ENCODE measurements around the gene LIPT2.
"Not testable (repeated sequence)": the region's sequence is repeated elsewhere in the genome, so short reads cannot be mapped to it uniquely, and the experiment has no call there.

Gene LIPT2

DNA sequence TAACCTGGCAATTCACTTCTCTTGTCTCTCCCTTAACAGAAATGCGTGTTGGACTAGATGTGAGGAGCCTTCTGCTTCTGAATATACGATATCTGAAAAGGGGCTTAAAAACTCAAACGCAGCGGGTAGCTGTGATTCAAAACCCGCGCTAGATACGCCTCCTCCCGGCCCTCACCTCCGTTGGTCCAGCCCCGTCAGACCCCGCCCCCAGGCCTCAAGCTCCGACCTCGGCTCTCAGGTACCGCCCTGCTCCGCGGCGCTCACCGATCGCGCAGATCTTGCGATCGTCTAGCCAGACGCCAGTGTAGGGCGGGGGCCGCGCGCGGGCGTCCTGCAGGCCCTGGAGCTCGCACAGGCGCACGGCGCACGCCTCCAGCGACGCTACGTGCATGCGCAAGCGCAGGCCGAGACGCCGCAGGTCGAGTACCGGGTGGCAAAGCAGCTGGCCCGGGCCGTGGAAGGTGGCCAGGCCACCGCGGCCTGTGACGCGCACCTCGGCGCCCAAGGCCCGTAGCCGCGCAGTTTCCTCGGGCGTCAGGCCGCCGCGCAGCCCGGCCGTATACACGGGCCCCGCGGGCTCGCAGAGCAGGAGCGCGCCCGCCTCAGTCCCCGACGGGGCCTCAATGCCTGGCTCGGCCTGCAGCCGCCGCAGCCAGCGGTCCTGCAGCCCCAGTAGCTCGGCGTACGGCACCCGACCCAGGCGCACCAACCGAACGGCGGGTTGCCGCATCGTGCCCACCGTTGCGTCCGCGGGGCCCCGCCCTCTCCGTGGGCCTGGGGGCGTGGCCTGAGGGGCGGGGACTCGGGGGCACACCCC is at the start of gene LIPT2:
Gene LIPT2, minus strand, starts transcription at position 751 of the 817 bp plus-strand sequence. Its CDS starts 21 bp downstream, at position 730.
- DNase-seq (ENCODE audit: low read depth in 3 of 3): peak; percentile 95 to 97 (median 97)

- DNase-seq (ENCODE audit: low read depth in 3 of 3): no peak
Observed at GRCh38 chr11:74541466-74541865, 47.9 kb upstream of the LIPT2 start.

DNA sequence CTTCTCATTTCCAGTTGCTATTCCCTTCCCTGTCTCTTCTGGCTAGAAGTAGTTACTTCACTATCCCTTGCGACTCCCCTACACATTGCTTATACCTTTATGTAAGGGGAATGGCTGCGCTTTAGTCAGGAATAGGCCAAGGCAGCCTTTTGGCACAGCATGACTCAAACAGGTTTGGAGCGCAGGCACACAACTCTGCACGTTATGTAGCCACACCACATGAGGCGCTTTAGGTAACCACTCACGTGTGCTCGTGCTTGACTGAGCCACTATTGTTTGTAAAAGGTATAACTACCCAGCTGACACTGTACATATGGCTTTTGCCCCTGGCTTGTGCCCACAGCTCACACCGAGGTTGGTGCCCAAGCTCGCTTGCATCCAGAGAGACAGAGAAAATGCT is 46.7 kb upstream of the LIPT2 start:
- no peak for DNase-seq (ENCODE audit: low read depth in 3 of 3)

DNA sequence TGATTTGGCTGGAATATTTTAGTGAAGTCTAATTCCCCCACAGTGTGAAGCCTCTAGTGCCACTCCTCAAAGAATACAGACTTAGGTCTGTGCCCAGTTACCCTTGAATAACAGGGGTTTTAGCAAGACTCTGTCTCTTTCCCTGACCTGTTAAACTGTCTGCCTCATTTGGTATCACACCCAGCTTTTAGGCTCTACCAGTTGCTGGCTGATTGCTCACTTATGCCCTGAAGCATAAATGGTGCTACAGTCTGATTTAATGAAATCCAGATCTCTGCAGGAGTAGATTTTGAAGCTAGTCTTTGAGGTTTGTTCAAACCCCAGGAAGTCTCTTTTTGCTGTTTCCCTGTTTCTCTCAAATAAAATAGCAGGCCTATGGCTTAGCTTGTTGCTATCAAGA is 45.2 kb upstream of the LIPT2 start:
- DNase-seq (ENCODE audit: low read depth in 3 of 3): no peak

GRCh38 chr11:74535371-74536160 is 42.0 kb upstream of the LIPT2 start:
- DNase-seq (ENCODE audit: low read depth in 3 of 3): no peak

- DNase-seq (ENCODE audit: low read depth in 3 of 3): not testable (repeated sequence)
Observed at GRCh38 chr11:74534946-74535275, 41.4 kb upstream of the LIPT2 start.

- DNase-seq (ENCODE audit: low read depth in 3 of 3): no peak
Observed at GRCh38 chr11:74534216-74534945, 40.9 kb upstream of the LIPT2 start.

DNA sequence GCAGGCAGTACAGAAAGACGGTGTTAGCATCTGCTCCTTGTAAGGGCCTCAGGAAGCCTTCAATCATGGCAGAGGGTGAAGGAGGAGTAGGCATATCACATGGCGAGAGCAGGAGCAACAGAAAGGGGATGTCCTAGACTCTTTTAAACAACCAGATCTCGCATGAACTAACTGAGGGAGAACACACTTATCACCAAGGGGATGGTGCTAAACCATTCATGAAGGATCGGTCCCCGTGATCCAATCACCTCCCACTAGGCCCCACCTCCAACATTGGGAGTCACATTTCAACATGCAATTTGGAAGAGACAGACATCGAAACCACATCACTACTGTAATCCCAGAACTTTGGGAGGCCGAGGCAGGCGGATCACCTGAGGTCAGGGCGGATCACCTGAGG is 39.9 kb upstream of the LIPT2 start:
- DNase-seq (ENCODE audit: low read depth in 3 of 3): no peak

GRCh38 chr11:74532501-74533246 is 39.1 kb upstream of the LIPT2 start:
- no peak for DNase-seq (ENCODE audit: low read depth in 3 of 3)

DNA sequence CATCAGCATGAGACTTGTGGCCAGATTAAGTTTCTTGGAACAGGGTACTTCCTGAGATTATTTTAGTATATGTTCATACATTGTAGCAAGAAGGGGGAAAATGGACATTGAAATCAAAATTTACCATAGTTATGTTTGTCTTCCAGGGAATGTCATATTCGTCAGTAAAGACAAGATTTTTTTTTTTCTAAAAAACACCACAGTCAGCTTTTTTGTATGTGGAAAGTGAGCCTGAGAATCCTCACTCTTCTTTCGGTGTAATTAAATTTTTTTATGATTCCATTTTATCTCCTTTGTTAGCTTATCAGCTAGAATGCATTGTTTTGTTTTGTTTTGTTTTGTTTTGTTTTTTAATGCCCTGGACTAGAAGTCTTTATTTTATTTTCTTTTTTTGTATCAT is 31.5 kb upstream of the LIPT2 start:
- no peak for DNase-seq (ENCODE audit: low read depth in 3 of 3)

- DNase-seq (ENCODE audit: low read depth in 3 of 3): no peak
Observed at GRCh38 chr11:74524501-74524900, 31.0 kb upstream of the LIPT2 start.

DNA sequence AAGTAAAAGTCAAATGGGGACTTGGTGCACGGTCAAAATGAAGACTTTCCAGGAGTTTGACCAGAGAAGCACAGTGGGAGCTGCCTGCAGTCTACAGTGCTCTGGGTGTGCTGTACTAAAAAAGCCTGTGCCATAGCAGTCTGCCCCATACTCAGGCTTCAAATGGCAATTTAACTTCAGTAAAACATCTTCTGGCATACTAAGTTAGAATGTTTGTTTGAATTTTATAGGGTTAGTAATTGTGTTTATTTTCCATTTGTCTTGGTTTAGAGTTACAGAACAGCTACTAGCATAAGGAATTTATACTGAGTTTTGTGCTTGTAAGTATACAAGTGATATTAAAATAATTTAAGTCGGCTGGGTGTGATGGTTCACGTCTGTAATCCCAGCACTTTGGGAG is 29.3 kb upstream of the LIPT2 start:
- DNase-seq (ENCODE audit: low read depth in 3 of 3): no peak

DNA sequence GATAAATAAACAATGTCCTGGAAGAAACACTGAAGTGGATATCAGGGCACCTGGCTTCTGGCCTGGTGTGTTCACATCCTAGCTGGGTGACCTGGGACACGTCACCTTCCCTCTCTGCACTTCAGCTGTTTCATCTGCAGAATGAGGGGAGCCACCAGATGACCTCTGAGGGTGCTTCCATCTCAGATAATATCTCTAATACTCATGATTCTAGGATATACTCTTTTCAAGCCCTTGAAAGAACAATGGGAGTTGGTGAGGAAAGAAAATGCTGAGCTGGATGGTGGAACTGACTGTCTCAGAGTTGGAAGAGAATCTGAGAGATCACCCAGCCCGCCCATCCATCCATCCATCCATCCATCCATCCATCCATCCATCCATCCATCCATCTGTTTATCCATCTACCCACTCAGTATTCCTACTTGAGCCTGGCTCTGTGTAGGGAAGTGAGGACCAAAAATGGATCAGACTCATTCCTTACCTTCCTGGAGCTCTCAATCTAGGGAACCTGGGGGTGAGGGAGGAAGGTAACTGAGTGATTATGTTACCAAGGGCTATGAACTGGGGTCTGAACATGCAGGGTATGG is 28.2 kb upstream of the LIPT2 start:
- DNase-seq (ENCODE audit: low read depth in 3 of 3): no peak

DNA sequence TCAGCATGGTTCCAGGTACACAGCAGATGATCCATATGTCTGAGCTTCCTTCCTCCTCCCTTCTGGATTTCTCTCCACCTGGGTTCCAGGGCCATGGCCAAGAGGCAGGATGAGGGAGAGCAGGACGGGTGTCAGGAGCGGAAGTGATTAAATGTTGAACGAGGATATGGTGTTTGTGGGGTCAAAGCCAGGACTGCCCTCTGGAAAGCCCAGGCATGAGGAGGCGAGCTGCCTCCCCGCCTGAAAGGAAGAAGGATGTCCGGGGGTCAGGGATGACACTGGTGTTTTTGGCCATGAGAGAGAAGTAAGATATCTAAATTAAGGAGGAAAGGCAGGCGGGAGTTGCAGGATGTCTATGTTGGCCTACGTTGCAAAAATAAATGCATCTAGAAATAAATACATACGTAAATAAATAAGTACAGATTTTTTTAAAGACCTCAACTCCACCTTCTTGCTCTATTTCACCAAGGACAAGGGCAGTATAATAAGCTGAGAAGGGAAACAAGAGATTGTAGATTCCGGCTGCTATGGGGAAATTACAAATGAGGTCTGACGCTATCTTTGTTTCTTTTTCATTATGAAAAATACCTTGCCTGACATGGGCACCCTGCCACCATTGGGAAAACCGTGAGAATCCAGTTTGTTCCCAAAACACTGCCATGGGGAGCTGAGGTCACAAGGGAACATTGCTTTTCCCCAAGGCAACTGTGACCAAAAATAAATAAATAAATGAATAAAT is 27.6 kb upstream of the LIPT2 start:
- DNase-seq (ENCODE audit: low read depth in 3 of 3): no peak

GRCh38 chr11:74520316-74520715 is 26.8 kb upstream of the LIPT2 start:
- DNase-seq (ENCODE audit: low read depth in 3 of 3): no peak

DNA sequence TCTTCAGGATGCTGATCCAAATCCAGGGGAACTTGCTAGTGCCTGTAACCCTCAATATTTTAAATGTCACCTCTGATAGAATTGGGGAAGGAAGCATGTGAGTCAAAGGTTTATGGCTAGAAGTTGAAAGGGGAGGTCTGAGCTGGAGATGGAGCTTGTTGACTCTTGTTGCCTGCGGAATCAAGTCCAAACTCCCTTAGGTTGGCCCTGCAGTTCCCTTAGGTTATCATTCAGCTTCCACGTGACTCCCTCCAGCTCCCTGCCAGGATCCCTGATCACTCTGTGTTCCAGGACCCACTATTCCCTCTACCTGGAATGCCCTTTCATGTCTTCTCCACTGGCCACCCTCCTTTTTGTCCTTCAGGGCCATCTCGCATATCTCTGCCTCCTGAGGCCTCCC is 26.2 kb upstream of the LIPT2 start:
- no peak for DNase-seq (ENCODE audit: low read depth in 3 of 3)

- not testable (repeated sequence) for DNase-seq (ENCODE audit: low read depth in 3 of 3)
Observed at GRCh38 chr11:74517592-74517991, 24.1 kb upstream of the LIPT2 start.

- DNase-seq (ENCODE audit: low read depth in 3 of 3): no peak
Observed at GRCh38 chr11:74507582-74507981, 14.1 kb upstream of the LIPT2 start.

DNA sequence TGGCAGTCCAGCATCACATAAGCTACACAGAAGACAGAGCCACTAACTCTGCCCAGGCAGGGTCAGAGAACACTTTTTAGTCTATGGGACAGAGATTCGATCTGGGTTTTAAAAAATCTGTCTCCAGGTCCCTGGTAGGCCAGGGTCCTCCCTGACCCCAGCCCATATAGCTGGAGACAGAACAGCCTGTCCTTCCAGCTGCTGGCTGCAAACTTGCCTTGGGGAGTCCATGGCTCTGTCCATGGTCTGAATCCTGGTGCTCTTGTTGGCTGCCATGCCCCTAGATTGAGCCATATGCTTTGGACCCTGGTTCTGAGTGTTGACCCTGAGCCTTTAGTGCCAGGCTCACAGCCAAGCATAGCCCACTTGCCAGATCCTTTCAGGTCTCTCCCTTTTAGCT is 13.3 kb upstream of the LIPT2 start:
- DNase-seq (ENCODE audit: low read depth in 3 of 3): no peak

- no peak for DNase-seq (ENCODE audit: low read depth in 3 of 3)
Observed at GRCh38 chr11:74505911-74506310, 12.4 kb upstream of the LIPT2 start.
